Measurements from ENCODE around the gene PTPRD. TPM values are rescaled to one million over a fixed set of nuclear protein-coding genes. Genes with fewer than 3 reads are reported as not detected.

Gene PTPRD
- total and polyA plus RNA-seq, 2 experiments from 2014 or later: 11.5 to 58.0 TPM

DNA sequence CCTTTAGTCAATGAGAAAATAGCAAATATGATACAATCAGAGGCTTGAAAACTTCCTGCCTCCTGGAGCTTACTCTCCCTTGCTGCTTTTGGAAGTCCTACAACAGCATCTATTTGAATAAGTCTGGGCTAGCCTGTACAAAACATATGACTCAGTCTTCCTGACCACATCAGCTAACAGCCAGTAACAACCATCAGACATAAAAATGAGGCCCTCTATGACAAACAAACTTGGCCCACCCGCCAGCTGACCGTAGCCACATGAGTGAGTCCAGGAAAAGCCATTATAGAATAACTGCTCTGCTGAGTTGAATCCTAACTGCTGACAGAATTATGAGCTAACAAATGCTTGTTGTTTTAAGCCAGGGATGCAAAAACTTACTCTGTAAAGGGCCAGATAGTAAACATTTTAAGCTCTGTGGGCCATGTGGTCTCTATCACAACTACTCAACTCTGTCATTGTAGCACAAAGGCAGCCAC, 347.6 kb downstream of the PTPRD start:
- TF ChIP-seq JUNB (IDR thresholded peaks at IDR 0.05; ENCODE audit: unreplicated experiment): no peak
- no peak for TF ChIP-seq ZNF462 (CRISPR knock-in tag; IDR thresholded peaks at IDR 0.05)
- no peak for TF ChIP-seq STAT1 (IDR thresholded peaks at IDR 0.05; ENCODE audit: unreplicated experiment)
- TF ChIP-seq NANOG (IDR thresholded peaks at IDR 0.05; ENCODE audit: borderline replicate concordance): no peak
- TF ChIP-seq POLR2AphosphoS5 (IDR thresholded peaks at IDR 0.05; ENCODE audit: low read depth): no peak
- no peak for TF ChIP-seq EZH2phosphoT487 (IDR thresholded peaks at IDR 0.05; ENCODE audit: unreplicated experiment)
- TF ChIP-seq ZNF114 (CRISPR knock-in tag; IDR thresholded peaks at IDR 0.05): no peak
- TF ChIP-seq, protein P1, sequence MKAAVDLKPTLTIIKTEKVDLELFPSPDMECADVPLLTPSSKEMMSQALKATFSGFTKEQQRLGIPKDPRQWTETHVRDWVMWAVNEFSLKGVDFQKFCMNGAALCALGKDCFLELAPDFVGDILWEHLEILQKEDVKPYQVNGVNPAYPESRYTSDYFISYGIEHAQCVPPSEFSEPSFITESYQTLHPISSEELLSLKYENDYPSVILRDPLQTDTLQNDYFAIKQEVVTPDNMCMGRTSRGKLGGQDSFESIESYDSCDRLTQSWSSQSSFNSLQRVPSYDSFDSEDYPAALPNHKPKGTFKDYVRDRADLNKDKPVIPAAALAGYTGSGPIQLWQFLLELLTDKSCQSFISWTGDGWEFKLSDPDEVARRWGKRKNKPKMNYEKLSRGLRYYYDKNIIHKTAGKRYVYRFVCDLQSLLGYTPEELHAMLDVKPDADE (IDR thresholded peaks at IDR 0.05): no peak
- TF ChIP-seq, protein P2, sequence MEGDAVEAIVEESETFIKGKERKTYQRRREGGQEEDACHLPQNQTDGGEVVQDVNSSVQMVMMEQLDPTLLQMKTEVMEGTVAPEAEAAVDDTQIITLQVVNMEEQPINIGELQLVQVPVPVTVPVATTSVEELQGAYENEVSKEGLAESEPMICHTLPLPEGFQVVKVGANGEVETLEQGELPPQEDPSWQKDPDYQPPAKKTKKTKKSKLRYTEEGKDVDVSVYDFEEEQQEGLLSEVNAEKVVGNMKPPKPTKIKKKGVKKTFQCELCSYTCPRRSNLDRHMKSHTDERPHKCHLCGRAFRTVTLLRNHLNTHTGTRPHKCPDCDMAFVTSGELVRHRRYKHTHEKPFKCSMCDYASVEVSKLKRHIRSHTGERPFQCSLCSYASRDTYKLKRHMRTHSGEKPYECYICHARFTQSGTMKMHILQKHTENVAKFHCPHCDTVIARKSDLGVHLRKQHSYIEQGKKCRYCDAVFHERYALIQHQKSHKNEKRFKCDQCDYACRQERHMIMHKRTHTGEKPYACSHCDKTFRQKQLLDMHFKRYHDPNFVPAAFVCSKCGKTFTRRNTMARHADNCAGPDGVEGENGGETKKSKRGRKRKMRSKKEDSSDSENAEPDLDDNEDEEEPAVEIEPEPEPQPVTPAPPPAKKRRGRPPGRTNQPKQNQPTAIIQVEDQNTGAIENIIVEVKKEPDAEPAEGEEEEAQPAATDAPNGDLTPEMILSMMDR (conservative IDR thresholded peaks at IDR 0.05; ENCODE audit: low read depth in 2 of 2): no peak
- TF ChIP-seq EZH2 (IDR thresholded peaks at IDR 0.05; ENCODE audit: low read depth, unreplicated experiment): no peak
- no peak for TF ChIP-seq CREB1 (CRISPR knock-in tag; IDR thresholded peaks at IDR 0.05; ENCODE audit: low read depth)
- TF ChIP-seq, protein P3, sequence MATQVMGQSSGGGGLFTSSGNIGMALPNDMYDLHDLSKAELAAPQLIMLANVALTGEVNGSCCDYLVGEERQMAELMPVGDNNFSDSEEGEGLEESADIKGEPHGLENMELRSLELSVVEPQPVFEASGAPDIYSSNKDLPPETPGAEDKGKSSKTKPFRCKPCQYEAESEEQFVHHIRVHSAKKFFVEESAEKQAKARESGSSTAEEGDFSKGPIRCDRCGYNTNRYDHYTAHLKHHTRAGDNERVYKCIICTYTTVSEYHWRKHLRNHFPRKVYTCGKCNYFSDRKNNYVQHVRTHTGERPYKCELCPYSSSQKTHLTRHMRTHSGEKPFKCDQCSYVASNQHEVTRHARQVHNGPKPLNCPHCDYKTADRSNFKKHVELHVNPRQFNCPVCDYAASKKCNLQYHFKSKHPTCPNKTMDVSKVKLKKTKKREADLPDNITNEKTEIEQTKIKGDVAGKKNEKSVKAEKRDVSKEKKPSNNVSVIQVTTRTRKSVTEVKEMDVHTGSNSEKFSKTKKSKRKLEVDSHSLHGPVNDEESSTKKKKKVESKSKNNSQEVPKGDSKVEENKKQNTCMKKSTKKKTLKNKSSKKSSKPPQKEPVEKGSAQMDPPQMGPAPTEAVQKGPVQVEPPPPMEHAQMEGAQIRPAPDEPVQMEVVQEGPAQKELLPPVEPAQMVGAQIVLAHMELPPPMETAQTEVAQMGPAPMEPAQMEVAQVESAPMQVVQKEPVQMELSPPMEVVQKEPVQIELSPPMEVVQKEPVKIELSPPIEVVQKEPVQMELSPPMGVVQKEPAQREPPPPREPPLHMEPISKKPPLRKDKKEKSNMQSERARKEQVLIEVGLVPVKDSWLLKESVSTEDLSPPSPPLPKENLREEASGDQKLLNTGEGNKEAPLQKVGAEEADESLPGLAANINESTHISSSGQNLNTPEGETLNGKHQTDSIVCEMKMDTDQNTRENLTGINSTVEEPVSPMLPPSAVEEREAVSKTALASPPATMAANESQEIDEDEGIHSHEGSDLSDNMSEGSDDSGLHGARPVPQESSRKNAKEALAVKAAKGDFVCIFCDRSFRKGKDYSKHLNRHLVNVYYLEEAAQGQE (IDR thresholded peaks at IDR 0.05; ENCODE audit: unreplicated experiment): no peak
- TF ChIP-seq ZNF331 (CRISPR knock-in tag; IDR thresholded peaks at IDR 0.05; ENCODE audit: low read depth): no peak
- Mint-ChIP-seq H3K27ac (no peak overlapping the region), H3K9me3 (peaks cover 25% of the 10 kb centered on the region), H3K4me3 (no peak overlapping the region), H3K36me3 (ENCODE audit: low read depth) (peaks cover 22% of the 10 kb centered on the region), H3K27me3 (ENCODE audit: insufficient read depth, low read depth, poor library complexity) (peaks cover 4% of the 10 kb centered on the region), H3K4me1 (peaks cover 7% of the 10 kb centered on the region; the same call in 2 of the 3 replicates)
- Histone ChIP-seq H3F3A (replicated peaks; ENCODE audit: low read depth) (no peaks in the 10 kb centered on the region), H3K36me3 (ENCODE audit: insufficient read depth) (no peaks in the 10 kb centered on the region), H3K27me3 (ENCODE audit: insufficient read depth) (no peaks in the 10 kb centered on the region), H3K4me2 (no peak overlapping the region), H3K4me1 (ENCODE audit: insufficient read depth) (no peaks in the 10 kb centered on the region), H3K9me2 (ENCODE audit: insufficient read depth) (no peaks in the 10 kb centered on the region), H3K4me3 (no peak overlapping the region), H2AFZ (no peak overlapping the region), H4K20me1 (replicated peaks; ENCODE audit: insufficient read depth) (no peaks in the 10 kb centered on the region), H3K79me2 (replicated peaks; ENCODE audit: insufficient read depth) (no peaks in the 10 kb centered on the region), H3K27ac (ENCODE audit: low read depth) (no peak overlapping the region)
- no peak for ATAC-seq
- no peak for DNase-seq (ENCODE audit: low spot score)
